Body of pancreas (tissue), 4 donors: Measurements from ENCODE around the gene CHD6.

Experiments
- POLR2A ChIP-seq, 3 donors: fragments of 450-650 bp; IDR thresholded peaks; one replicate each; pipeline ENCODE4 v1.6.1; 2016; ENCODE audit warnings: antibody characterized with exemption in 3 of 3, mild to moderate bottlenecking in 2 of 3
- TF ChIP-seq, protein P1 (sequence below), 7 experiments: fragments of 450-650 bp in 4 of 7; fragments of 200-600 bp in 3 of 7; sonication (generic) in 3 of 7; IDR thresholded peaks; one replicate each; pipeline ENCODE4 v1.5.1; 2016 to 2019; ENCODE audit warnings: antibody characterized with exemption in 7 of 7

DNA sequence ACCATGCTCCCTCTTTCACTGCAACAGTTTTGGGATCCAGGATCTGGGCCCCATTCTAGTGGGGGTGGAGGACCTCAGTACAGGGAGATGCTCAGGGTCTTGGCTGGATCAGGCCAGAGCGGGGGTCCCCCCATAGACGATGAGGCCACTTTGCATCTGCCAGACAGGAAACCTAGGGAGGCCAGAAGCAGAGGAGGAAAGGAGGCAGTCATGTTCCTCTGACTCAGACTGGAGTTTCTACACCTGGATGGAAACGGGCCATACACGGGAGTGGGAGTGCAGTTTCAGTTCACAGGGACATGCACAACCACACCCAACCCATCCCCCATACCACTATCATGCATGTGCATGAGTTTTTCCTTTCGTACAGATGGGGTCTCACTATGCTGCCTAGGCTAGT, 248.0 kb downstream of the CHD6 start:
- TF ChIP-seq, protein P1, sequence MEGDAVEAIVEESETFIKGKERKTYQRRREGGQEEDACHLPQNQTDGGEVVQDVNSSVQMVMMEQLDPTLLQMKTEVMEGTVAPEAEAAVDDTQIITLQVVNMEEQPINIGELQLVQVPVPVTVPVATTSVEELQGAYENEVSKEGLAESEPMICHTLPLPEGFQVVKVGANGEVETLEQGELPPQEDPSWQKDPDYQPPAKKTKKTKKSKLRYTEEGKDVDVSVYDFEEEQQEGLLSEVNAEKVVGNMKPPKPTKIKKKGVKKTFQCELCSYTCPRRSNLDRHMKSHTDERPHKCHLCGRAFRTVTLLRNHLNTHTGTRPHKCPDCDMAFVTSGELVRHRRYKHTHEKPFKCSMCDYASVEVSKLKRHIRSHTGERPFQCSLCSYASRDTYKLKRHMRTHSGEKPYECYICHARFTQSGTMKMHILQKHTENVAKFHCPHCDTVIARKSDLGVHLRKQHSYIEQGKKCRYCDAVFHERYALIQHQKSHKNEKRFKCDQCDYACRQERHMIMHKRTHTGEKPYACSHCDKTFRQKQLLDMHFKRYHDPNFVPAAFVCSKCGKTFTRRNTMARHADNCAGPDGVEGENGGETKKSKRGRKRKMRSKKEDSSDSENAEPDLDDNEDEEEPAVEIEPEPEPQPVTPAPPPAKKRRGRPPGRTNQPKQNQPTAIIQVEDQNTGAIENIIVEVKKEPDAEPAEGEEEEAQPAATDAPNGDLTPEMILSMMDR (IDR thresholded peaks at IDR 0.05): no peak
- no peak for TF ChIP-seq POLR2A (IDR thresholded peaks at IDR 0.05)
